IPS-NIHi11 (cell line): ENCODE measurements around the gene FRMPD2.
"Not testable (repeated sequence)": the region's sequence is repeated elsewhere in the genome, so short reads cannot be mapped to it uniquely, and the experiment has no call there.

Source experiments
- DNase-seq: peaks from one replicate; pipeline ENCODE4 v3.0.0; 2012; ENCODE audit warnings: mixed read lengths, low spot score

Gene FRMPD2

GRCh38 chr10:48197236-48197899 is 77.1 kb downstream of the FRMPD2 start:
- DNase-seq, result no peak

- no peak for DNase-seq
Measured at GRCh38 chr10:48195803-48196202, 78.7 kb downstream of the FRMPD2 start.

GRCh38 chr10:48194830-48195229 is 79.7 kb downstream of the FRMPD2 start:
- DNase-seq, result no peak

- DNase-seq, result no peak
Measured at GRCh38 chr10:48193556-48193955, 80.9 kb downstream of the FRMPD2 start.

GRCh38 chr10:48192881-48193450 is 81.5 kb downstream of the FRMPD2 start:
- DNase-seq, result no peak

- no peak for DNase-seq
Measured at GRCh38 chr10:48187713-48188485, 86.6 kb downstream of the FRMPD2 start.

- no peak for DNase-seq
Measured at GRCh38 chr10:48187126-48187525, 87.4 kb downstream of the FRMPD2 start.

GRCh38 chr10:48186264-48186804 is 88.2 kb downstream of the FRMPD2 start:
- not testable (repeated sequence) for DNase-seq

- DNase-seq, result no peak
Measured at GRCh38 chr10:48184224-48184623, 90.3 kb downstream of the FRMPD2 start.

GRCh38 chr10:48172715-48173114 is 101.8 kb downstream of the FRMPD2 start:
- not testable (repeated sequence) for DNase-seq

- DNase-seq, result not testable (repeated sequence)
Measured at GRCh38 chr10:48160670-48161069, 113.8 kb downstream of the FRMPD2 start.

- not testable (repeated sequence) for DNase-seq
Measured at GRCh38 chr10:48160163-48160562, 114.3 kb downstream of the FRMPD2 start.

GRCh38 chr10:48154211-48155140 is 120.0 kb downstream of the FRMPD2 start:
- DNase-seq, result not testable (repeated sequence)

- not testable (repeated sequence) for DNase-seq
Measured at GRCh38 chr10:48147643-48148042, 126.9 kb downstream of the FRMPD2 start.

GRCh38 chr10:48143721-48144642 is 130.5 kb downstream of the FRMPD2 start:
- not testable (repeated sequence) for DNase-seq

GRCh38 chr10:48140949-48141348 is 133.5 kb downstream of the FRMPD2 start:
- not testable (repeated sequence) for DNase-seq

GRCh38 chr10:48139953-48140850 is 134.3 kb downstream of the FRMPD2 start:
- DNase-seq, result not testable (repeated sequence)

- not testable (repeated sequence) for DNase-seq
Measured at GRCh38 chr10:48128954-48129353, 145.5 kb downstream of the FRMPD2 start.

GRCh38 chr10:48126251-48126650 is 148.2 kb downstream of the FRMPD2 start:
- not testable (repeated sequence) for DNase-seq
